HFFc6 (cell line): ENCODE results near the gene CENPM. TPM values are rescaled to one million over a fixed set of nuclear protein-coding genes. Genes with fewer than 3 reads are reported as not detected.

Source experiments
- DNase-seq: peaks from one replicate; pipeline ENCODE4 v3.0.0-alpha.2; 2018
- H3K27ac Mint-ChIP-seq: 2 replicates; pipeline ENCODE4 v1.8.0; 2020; ENCODE audit warnings: mild to moderate bottlenecking, mixed read lengths
- H3K27me3 Mint-ChIP-seq: 2 replicates; pipeline ENCODE4 v1.8.0; 2021; ENCODE audit warnings: mild to moderate bottlenecking, moderate library complexity, mixed read lengths; ENCODE audit not compliant: insufficient read depth
- H3K36me3 Mint-ChIP-seq: 2 replicates; pipeline ENCODE4 v1.8.0; 2021; ENCODE audit warnings: low read depth, mixed read lengths
- H3K4me1 Mint-ChIP-seq: 2 replicates; pipeline ENCODE4 v1.8.0; 2020; ENCODE audit warnings: low read depth, mixed read lengths
- H3K4me3 Mint-ChIP-seq: 2 replicates; pipeline ENCODE4 v1.8.0; 2020; ENCODE audit warnings: mild to moderate bottlenecking, moderate library complexity, mixed read lengths
- H3K9me3 Mint-ChIP-seq: 2 replicates; pipeline ENCODE4 v1.8.0; 2020; ENCODE audit warnings: mild to moderate bottlenecking, mixed read lengths
- CTCF ChIP-seq: fragments of 200-600 bp; sonication (generic); IDR thresholded peaks from 2 replicates; pipeline ENCODE4 v1.5.0; 2021; ENCODE audit warnings: antibody characterized with exemption, mild to moderate bottlenecking
- total RNA-seq, 6 experiments: library from RNA; stranded (reverse); fragmentation: NEBNext Ultra II Directional; extraction: Animal tissue kit (Norgen Biotek cat#: 25700); gene quantifications; 2 replicates in 1 of 6; 3 replicates in 5 of 6; pipeline ENCODE4 v1.2.3, GENCODE V29; 2021

CENPM gene
- total RNA-seq, 6 experiments from 2014 or later, result 15.6 to 29.4 (median 26.3) TPM

- peaks cover 10% of the 10 kb centered on the region for H3K4me1 Mint-ChIP-seq
- no peak for DNase-seq
- H3K27me3 Mint-ChIP-seq, result peaks cover 21% of the 10 kb centered on the region
- H3K4me3 Mint-ChIP-seq, result no peak overlapping the region
- no peak for TF ChIP-seq CTCF
- no peak overlapping the region for H3K27ac Mint-ChIP-seq
- no peaks in the 10 kb centered on the region for H3K9me3 Mint-ChIP-seq
- H3K36me3 Mint-ChIP-seq, result no peaks in the 10 kb centered on the region
Measured at GRCh38 chr22:41970601-41971000, 23.6 kb upstream of the CENPM start.

GRCh38 chr22:41969110-41969646 lies 22.2 kb upstream of the CENPM start, which contains the start of gene SEPTIN3:
Gene SEPTIN3, plus strand, starts transcription at chr22:41969443. Its CDS starts 2,050 bp downstream, at chr22:41971493.
- Mint-ChIP-seq H3K4me1 (peaks cover 10% of the 10 kb centered on the region), H3K4me3 (no peak within 1 kb of the TSS), H3K36me3 (no peaks in the 10 kb centered on the region), H3K27me3 (peaks cover 20% of the 10 kb centered on the region), H3K27ac (no peak within 1 kb of the TSS), H3K9me3 (no peaks in the 10 kb centered on the region)
- TF ChIP-seq CTCF, result no peak
- no peak for DNase-seq

GRCh38 chr22:41968601-41969000 lies 21.6 kb upstream of the CENPM start:
- TF ChIP-seq CTCF, result no peak
- Mint-ChIP-seq H3K36me3 (no peaks in the 10 kb centered on the region), H3K9me3 (no peaks in the 10 kb centered on the region), H3K27me3 (peaks cover 20% of the 10 kb centered on the region), H3K27ac (no peak overlapping the region), H3K4me1 (peaks cover 10% of the 10 kb centered on the region), H3K4me3 (no peak overlapping the region)
- DNase-seq, result no peak

GRCh38 chr22:41966607-41967240 lies 19.8 kb upstream of the CENPM start:
- peak; percentile 78 for TF ChIP-seq CTCF
- Mint-ChIP-seq H3K4me1 (peaks cover 10% of the 10 kb centered on the region), H3K27me3 (peaks cover 14% of the 10 kb centered on the region), H3K27ac (peak overlapping the region; percentile 74), H3K9me3 (no peaks in the 10 kb centered on the region), H3K36me3 (no peaks in the 10 kb centered on the region), H3K4me3 (no peak overlapping the region)
- DNase-seq, result peak; percentile 94

- Mint-ChIP-seq H3K27ac (peak overlapping the region; percentile 74), H3K9me3 (no peaks in the 10 kb centered on the region), H3K4me3 (no peak overlapping the region), H3K4me1 (peaks cover 10% of the 10 kb centered on the region), H3K27me3 (peaks cover 11% of the 10 kb centered on the region), H3K36me3 (no peaks in the 10 kb centered on the region)
- TF ChIP-seq CTCF, result no peak
- DNase-seq, result no peak
Measured at GRCh38 chr22:41966225-41966606, 19.3 kb upstream of the CENPM start.
